SK-N-MC (cell line): ENCODE results near the gene APBA2.

ENCODE experiments used
- EZH2 ChIP-seq: fragments of 200-600 bp; sonication (generic); IDR thresholded peaks from one replicate; pipeline ENCODE4 v1.6.1; 2017; ENCODE audit warnings: antibody characterized with exemption
- FOXP2 ChIP-seq: optimal IDR thresholded peaks from 2 replicates; pipeline ENCODE3; 2011; ENCODE audit warnings: mild to moderate bottlenecking, moderate library complexity; ENCODE audit not compliant: insufficient read depth; ENCODE audit errors: extremely low read length, control extremely low read depth
- POLR2AphosphoS5 ChIP-seq: IDR thresholded peaks from 2 replicates; pipeline ENCODE4 v1.6.1; 2012; ENCODE audit warnings: mild to moderate bottlenecking, low read depth, low read length, borderline replicate concordance

DNA sequence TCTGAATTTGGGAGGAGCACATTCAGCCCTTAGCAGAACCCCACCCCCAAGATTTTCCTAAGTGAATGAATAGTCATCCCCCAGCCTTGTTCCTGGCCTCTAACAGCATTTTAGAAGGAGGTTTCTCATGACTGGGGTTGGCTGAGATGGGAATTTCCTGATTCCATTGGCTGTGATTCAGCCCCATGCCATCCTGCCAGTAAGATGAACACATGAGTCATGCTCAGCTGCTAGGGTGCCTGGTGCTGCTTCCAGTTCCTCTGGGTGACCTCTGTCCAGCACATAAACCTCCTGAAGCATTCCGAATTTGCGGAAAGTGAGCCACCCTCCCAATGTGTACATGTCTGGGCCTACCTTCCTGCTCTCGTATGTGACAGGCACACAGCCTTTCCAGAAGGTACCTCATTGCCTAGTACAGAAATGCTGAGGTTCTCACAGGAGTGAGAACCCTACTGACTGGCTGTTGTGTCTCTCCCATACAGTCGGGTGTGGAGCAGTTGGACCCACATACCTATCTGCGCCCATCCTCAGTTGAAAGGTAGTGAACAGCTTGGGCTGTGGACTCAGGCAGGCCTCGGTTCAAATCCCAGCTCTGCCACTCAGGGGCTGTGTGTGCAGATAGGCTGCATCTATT is 91.7 kb downstream of the APBA2 start:
- TF ChIP-seq EZH2 (no peak), FOXP2 (no peak), POLR2AphosphoS5 (no peak)
